Esophagus squamous epithelium (tissue), 4 donors: ENCODE measurements around the gene ANKRD13B.

Source experiments
- POLR2A ChIP-seq, 4 donors: fragments of 450-650 bp; IDR thresholded peaks; one replicate each; pipeline ENCODE4 v1.6.1; 2017; ENCODE audit warnings: antibody characterized with exemption in 4 of 4, mild to moderate bottlenecking in 4 of 4, moderate library complexity in 3 of 4
- TF ChIP-seq, protein P1 (sequence below), 6 experiments: fragments of 450-650 bp in 4 of 6; fragments of 200-600 bp in 2 of 6; sonication (generic) in 2 of 6; IDR thresholded peaks; one replicate each; pipeline ENCODE4 v1.5.1; 2016 to 2019; ENCODE audit warnings: antibody characterized with exemption in 6 of 6, mild to moderate bottlenecking in 4 of 6, moderate library complexity in 4 of 6

DNA sequence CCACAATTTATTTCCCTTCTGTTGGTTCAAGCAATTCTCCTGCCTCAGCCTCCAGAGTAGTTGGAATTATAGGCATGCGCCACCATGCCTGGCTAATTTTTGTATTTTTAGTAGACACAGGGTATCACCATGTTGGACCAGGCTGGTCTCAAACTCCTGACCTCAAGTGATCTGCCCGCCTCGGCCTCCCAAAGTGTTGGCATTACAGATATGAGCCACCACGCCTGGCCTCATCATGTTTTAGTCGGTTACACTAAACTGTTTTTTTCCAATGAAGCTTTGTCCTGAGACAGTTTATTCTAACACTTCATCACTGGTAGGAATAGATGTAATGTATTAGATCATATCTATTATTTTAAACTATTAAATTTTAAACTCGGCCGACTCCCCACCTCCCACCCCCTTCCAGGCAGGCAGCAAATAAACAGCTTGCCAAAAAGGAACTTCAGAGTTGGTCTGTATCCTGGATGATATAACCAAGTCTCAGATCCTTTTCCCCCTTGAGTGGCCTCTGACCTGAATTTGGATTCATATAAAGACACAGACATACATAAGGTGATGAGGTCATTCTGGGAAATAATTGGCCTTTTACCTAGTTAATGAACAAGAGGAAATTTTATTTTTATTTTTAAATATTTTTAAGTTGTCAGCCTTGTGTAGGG, 48.2 kb downstream of the ANKRD13B start:
- TF ChIP-seq, protein P1, sequence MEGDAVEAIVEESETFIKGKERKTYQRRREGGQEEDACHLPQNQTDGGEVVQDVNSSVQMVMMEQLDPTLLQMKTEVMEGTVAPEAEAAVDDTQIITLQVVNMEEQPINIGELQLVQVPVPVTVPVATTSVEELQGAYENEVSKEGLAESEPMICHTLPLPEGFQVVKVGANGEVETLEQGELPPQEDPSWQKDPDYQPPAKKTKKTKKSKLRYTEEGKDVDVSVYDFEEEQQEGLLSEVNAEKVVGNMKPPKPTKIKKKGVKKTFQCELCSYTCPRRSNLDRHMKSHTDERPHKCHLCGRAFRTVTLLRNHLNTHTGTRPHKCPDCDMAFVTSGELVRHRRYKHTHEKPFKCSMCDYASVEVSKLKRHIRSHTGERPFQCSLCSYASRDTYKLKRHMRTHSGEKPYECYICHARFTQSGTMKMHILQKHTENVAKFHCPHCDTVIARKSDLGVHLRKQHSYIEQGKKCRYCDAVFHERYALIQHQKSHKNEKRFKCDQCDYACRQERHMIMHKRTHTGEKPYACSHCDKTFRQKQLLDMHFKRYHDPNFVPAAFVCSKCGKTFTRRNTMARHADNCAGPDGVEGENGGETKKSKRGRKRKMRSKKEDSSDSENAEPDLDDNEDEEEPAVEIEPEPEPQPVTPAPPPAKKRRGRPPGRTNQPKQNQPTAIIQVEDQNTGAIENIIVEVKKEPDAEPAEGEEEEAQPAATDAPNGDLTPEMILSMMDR (IDR thresholded peaks at IDR 0.05) = no peak
- TF ChIP-seq POLR2A (IDR thresholded peaks at IDR 0.05) = no peak
